Endothelial cell of umbilical vein (primary cell): ENCODE results near the gene PRKAA1. TPM values are rescaled to one million over a fixed set of nuclear protein-coding genes. Genes with fewer than 3 reads are reported as not detected.

Source experiments
- BruUV-seq: library from RNA; stranded (reverse); fragments of 400-500 nt; replicated peaks from 2 replicates; lab custom pipeline; 2021; lab: Mats Ljungman, UMichigan
- CTCF ChIA-PET: fragments of 300-600, 350-600 bp; sonication (Branson Sonifier 250); formaldehyde crosslinking; loops from one replicate; lab custom pipeline; 2021; ENCODE audit warnings: antibody characterized with exemption, inconsistent platforms; lab: Charles Lee
- POLR2A ChIA-PET: fragments of 300-600, 350-600 bp; sonication (Branson Sonifier 250); formaldehyde crosslinking; loops from one replicate; lab custom pipeline; 2021; ENCODE audit warnings: antibody characterized with exemption, inconsistent platforms; lab: Charles Lee
- DNase-seq: peaks from one replicate; pipeline ENCODE4 v3.0.0-alpha.2; 2011; ENCODE audit warnings: low read depth, low spot score
- FAIRE-seq: peaks from 2 replicates; lab custom pipeline; 2011; peaks lifted over from hg19 to GRCh38; lab: Jason Lieb, UNC
- H2AFZ ChIP-seq: 2 replicates; pipeline ENCODE4 v1.6.0; 2012; ENCODE audit warnings: low read depth, low read length, control low read depth, inconsistent platforms
- H3K27ac ChIP-seq: 2 replicates; pipeline ENCODE4 v1.5.1; 2011; ENCODE audit warnings: low read depth, mild to moderate bottlenecking, control low read depth, low read length, moderate library complexity; ENCODE audit not compliant: insufficient read depth
- H3K27me3 ChIP-seq, 2 experiments: 2 replicates each; pipeline versions ENCODE4 v1.6.0 to v1.6.1; 2011; ENCODE audit warnings: low read length in 2 of 2, mixed read lengths in 1 of 2; ENCODE audit not compliant: control insufficient read depth in 2 of 2, insufficient read depth in 2 of 2
- H3K36me3 ChIP-seq, 2 experiments: 2 replicates in 1 of 2; 3 replicates in 1 of 2; pipeline ENCODE4 v1.5.1; 2011; ENCODE audit warnings: low read length in 2 of 2, mild to moderate bottlenecking in 1 of 2, moderate library complexity in 1 of 2; ENCODE audit not compliant: control insufficient read depth in 2 of 2, insufficient read depth in 2 of 2; ENCODE audit errors: extremely low read depth in 1 of 2
- H3K4me1 ChIP-seq: 3 replicates; pipeline ENCODE4 v1.5.1; 2011; ENCODE audit warnings: mild to moderate bottlenecking, low read length; ENCODE audit not compliant: control insufficient read depth, insufficient read depth; ENCODE audit errors: extremely low read depth
- H3K4me2 ChIP-seq: 2 replicates; pipeline ENCODE4 v1.6.1; 2011; ENCODE audit warnings: low read length, control low read depth, mixed read lengths; ENCODE audit not compliant: insufficient read depth
- H3K4me3 ChIP-seq, 3 experiments: fragments of 200-600 bp in 1 of 3; sonication (generic), shearing (Covaris generic) in 1 of 3; replicated peaks in 1 of 3; 2 replicates each; pipeline ENCODE4 v1.5.1; 2011 to 2016; ENCODE audit warnings: control low read depth in 3 of 3, low read length in 3 of 3, mild to moderate bottlenecking in 2 of 3, inconsistent platforms in 1 of 3, low read depth in 1 of 3, moderate library complexity in 1 of 3; ENCODE audit not compliant: insufficient read depth in 1 of 3
- H3K79me2 ChIP-seq: 2 replicates; pipeline ENCODE4 v1.6.0; 2012; ENCODE audit warnings: low read length, inconsistent platforms; ENCODE audit not compliant: control insufficient read depth, insufficient read depth
- H3K9ac ChIP-seq: replicated peaks from 2 replicates; pipeline ENCODE3; 2011; ENCODE audit warnings: low read length, control low read depth; ENCODE audit not compliant: insufficient read depth; ENCODE audit errors: extremely low read depth
- H3K9me1 ChIP-seq: replicated peaks from 3 replicates; pipeline ENCODE4 v1.6.0; 2011; ENCODE audit warnings: mild to moderate bottlenecking, low read length; ENCODE audit not compliant: control insufficient read depth, insufficient read depth; ENCODE audit errors: extremely low read depth
- H3K9me3 ChIP-seq: replicated peaks from 2 replicates; pipeline ENCODE4 v1.5.1; 2012; ENCODE audit warnings: low read length, inconsistent platforms; ENCODE audit not compliant: control insufficient read depth, insufficient read depth
- H4K20me1 ChIP-seq: replicated peaks from 2 replicates; pipeline ENCODE3; 2011; ENCODE audit warnings: mild to moderate bottlenecking, low read length; ENCODE audit not compliant: control insufficient read depth, insufficient read depth; ENCODE audit errors: extremely low read depth
- CTCF ChIP-seq, 2 donors: IDR thresholded peaks; 1 replicate in 1 of 2; 2 replicates in 1 of 2; pipeline ENCODE4 v1.5.1; 2011; ENCODE audit warnings: low read length in 2 of 2, mild to moderate bottlenecking in 2 of 2, moderate library complexity in 2 of 2, control low read depth in 1 of 2, inconsistent platforms in 1 of 2, low read depth in 1 of 2; ENCODE audit not compliant: insufficient read depth in 1 of 2; ENCODE audit errors: extremely low read depth in 1 of 2
- EZH2 ChIP-seq: IDR thresholded peaks from 2 replicates; pipeline ENCODE4 v1.6.1; 2012; ENCODE audit warnings: borderline replicate concordance, low read depth, mild to moderate bottlenecking, moderate library complexity, low read length, inconsistent platforms; ENCODE audit not compliant: severe bottlenecking
- FOS ChIP-seq: IDR thresholded peaks from 2 replicates; pipeline ENCODE4 v1.6.1; 2011; ENCODE audit warnings: mild to moderate bottlenecking, low read length, moderate library complexity, borderline replicate concordance; ENCODE audit not compliant: insufficient read depth
- GATA2 ChIP-seq: IDR thresholded peaks from 2 replicates; pipeline ENCODE4 v1.7.0; 2011; ENCODE audit warnings: low read depth, mild to moderate bottlenecking, moderate library complexity, mixed read lengths, low read length; ENCODE audit not compliant: insufficient read length, insufficient read depth
- JUN ChIP-seq: IDR thresholded peaks from 2 replicates; pipeline ENCODE4 v1.6.1; 2011; ENCODE audit warnings: borderline replicate concordance, low read depth; ENCODE audit not compliant: insufficient read length, insufficient read depth
- MAX ChIP-seq: IDR thresholded peaks from 2 replicates; pipeline ENCODE4 v1.6.1; 2011; ENCODE audit not compliant: insufficient read depth, insufficient read length
- MYC ChIP-seq: IDR thresholded peaks from one replicate; pipeline ENCODE4 v1.6.1; 2011; ENCODE audit warnings: mild to moderate bottlenecking, low read depth, low read length
- POLR2A ChIP-seq: IDR thresholded peaks from 2 replicates; pipeline ENCODE4 v1.6.1; 2012; ENCODE audit warnings: low read depth, mild to moderate bottlenecking, control low read depth, low read length
- POLR2AphosphoS5 ChIP-seq: IDR thresholded peaks from 2 replicates; pipeline ENCODE4 v1.6.1; 2012; ENCODE audit warnings: low read depth, mild to moderate bottlenecking, control low read depth, low read length, moderate library complexity; ENCODE audit not compliant: insufficient read depth
- dilution Hi-C: fragments of 300-500 bp; cut with MboI; formaldehyde crosslinking; loops from one replicate; pipeline ENCODE4 v1.15.0; 2019; ENCODE audit warnings: low sequenced_read_pairs; ENCODE audit not compliant: extremely low pct_ligation_motif_present
- intact Hi-C: fragments of 100-400 bp; cut with micrococcal nuclease; formaldehyde crosslinking; loops from one replicate; pipeline ENCODE4 v1.10.0; 2022
- polyA plus RNA-seq, 4 experiments: library from polyadenylated mRNA; depleted of rRNA in 3 of 4; stranded (reverse) in 3 of 4; unstranded in 1 of 4; fragments of >200 nt; gene quantifications; 2 replicates each; pipeline versions ENCODE4 v1.2.1 to v1.2.3, GENCODE V29; 2011 to 2012; ENCODE audit warnings: missing spikeins in 1 of 4
- total RNA-seq: library from RNA; stranded (reverse); gene quantifications from 2 replicates; pipeline ENCODE4 v1.2.3, GENCODE V29; 2021

The PRKAA1 gene
- total and polyA plus RNA-seq, 2 donors (not counting 3 experiments of a cell fraction or from before 2014, with no cell fraction given): 37.0 to 83.5 TPM

- DNase-seq (no peak), FAIRE-seq (no peak)
- Histone ChIP-seq H3K79me2 (peaks cover 6% of the 10 kb centered on the region), H3K9me3 (no peaks in the 10 kb centered on the region), H3K27me3 (no peaks in the 10 kb centered on the region), H2AFZ (no peak overlapping the region), H3K9ac (no peak overlapping the region), H3K4me1 (peaks cover 12% of the 10 kb centered on the region), H3K27ac (no peak overlapping the region), H3K9me1 (no peaks in the 10 kb centered on the region), H4K20me1 (no peaks in the 10 kb centered on the region), H3K36me3 (no peaks in the 10 kb centered on the region), H3K4me3 (no peak overlapping the region), H3K4me2 (no peak overlapping the region)
- TF ChIP-seq EZH2: no peak
- TF ChIP-seq GATA2: no peak
- no peak for TF ChIP-seq MAX
- no peak for TF ChIP-seq POLR2A
- TF ChIP-seq FOS: no peak
- no peak for TF ChIP-seq JUN
- no peak for TF ChIP-seq MYC
- TF ChIP-seq CTCF (IDR thresholded peaks at IDR 0.05; ENCODE audit: extremely low read depth in 1 of 2, insufficient read depth in 1 of 2, low read depth in 1 of 2, low read length in 2 of 2): no peak
- TF ChIP-seq POLR2AphosphoS5: no peak
- POLR2A ChIA-PET: no interaction called here
- no TSS peak for BruUV-seq
- intact Hi-C loops (no loop called here), dilution Hi-C loops (no loop called here)
- CTCF ChIA-PET: interaction anchor here (1.2 to 1.4 kb wide), 2 partner anchors 9 to 23 kb away, joined by 3 to 4 read pairs; no protein-coding TSS in a partner anchor
These were observed 3.8 kb upstream of the PRKAA1 start for GRCh38 chr5:40801771-40802562.
